HG03460 (cell line): Measurements from ENCODE around the gene PLPP6.

Experiments used
- ATAC-seq: cut with Tn5 transposase; IDR thresholded peaks from one replicate; pipeline ENCODE4 v1.9.1; 2021; ENCODE audit not compliant: unreplicated experiment

PLPP6 gene

DNA sequence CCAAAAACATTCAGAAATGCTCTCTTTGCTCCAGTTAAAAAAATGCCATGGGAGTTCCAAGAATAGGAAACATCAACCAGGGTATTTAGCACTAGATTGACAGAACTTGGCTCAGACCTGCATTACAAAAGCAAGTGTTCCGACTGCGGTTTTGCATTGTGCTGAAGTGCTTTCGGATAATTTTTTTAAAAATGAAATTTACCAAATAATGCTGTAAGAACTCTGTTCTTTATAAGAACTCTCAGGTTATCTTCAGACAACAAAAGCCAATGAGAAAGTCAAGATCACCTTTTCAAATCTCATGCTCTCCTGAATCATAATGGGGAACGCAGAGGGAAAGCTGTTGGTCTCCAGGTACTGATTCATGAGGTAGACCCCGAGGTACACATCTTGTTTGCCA is 483 bp upstream of the PLPP6 start:
- no peak for ATAC-seq

DNA sequence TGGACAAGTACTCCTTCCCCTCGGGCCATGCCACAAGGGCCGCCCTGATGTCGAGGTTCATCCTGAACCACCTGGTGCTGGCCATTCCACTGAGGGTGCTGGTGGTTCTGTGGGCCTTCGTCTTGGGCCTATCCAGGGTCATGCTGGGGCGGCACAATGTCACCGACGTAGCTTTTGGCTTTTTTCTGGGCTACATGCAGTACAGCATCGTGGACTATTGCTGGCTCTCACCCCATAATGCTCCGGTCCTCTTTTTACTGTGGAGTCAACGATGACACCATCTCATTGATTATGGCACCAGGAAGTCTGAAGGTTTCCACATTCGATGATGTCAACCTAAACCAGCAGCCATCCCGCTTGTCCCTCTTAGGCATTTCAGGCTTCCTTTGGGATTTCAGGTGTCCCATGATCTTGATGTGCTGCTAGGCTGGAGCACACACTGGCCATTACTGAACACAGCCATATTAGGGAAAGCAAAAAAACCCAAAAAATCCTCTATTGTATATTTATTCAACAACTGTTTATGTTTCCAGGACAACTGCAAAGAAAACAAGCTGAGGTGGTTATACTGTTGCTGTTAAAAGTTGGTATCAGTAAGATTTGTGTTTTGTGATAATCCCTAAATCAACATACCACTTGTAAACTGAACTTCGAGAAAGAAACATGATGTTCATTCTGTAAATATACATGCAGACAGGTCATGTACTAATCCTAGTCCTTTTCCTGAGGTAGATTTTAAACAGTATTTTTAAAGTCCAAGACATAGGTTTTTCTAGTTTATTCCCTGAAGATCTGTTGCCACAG is 1.1 kb downstream of the PLPP6 start:
- ATAC-seq = no peak

DNA sequence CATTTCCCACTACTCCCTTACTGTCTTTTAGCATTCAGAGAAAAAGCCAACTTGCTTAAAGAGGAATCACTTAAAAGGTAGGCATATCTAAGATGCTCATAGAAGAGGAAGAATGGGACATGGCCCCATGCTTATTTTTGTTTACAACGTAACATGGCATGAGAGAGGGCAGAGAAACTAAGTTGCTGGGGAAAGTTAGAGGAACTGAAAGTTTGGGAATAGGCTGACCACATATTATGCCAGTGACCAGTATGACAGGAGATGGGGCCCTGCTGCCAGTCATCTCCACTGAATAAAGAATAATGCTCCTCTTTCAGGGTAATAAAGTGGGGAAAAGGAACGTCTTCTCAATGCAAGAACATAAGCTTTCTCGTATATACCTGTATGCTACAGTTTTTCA is 1.9 kb downstream of the PLPP6 start:
- ATAC-seq = no peak

GRCh38 chr9:4665357-4665756 is 3.3 kb downstream of the PLPP6 start:
- ATAC-seq = no peak

- no peak for ATAC-seq
Measured at GRCh38 chr9:4666042-4666699, 4.1 kb downstream of the PLPP6 start, which contains the start of gene SPATA6L. TSS of gene SPATA6L (minus strand) at chr9:4666480. CDS start at chr9:4666250, 230 bp downstream.

DNA sequence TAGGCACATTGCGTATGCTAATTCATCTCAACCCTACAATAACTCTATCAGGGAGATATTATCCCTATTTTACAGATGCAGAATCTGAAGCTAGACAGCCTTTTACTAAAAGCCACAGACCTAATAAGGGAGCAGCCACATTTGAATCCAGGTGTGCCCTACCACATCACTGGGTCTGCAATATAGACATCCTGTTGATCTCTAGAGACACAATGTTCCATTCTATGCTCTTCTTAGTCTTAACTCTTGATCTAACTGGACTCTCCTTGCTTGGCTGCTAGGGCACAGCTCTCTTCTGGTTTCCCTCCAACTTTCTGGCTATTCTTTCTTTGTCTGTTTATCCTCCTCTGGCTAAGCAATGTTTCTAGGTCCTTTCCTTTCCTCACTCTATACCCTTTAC is 5.6 kb downstream of the PLPP6 start:
- no peak for ATAC-seq

DNA sequence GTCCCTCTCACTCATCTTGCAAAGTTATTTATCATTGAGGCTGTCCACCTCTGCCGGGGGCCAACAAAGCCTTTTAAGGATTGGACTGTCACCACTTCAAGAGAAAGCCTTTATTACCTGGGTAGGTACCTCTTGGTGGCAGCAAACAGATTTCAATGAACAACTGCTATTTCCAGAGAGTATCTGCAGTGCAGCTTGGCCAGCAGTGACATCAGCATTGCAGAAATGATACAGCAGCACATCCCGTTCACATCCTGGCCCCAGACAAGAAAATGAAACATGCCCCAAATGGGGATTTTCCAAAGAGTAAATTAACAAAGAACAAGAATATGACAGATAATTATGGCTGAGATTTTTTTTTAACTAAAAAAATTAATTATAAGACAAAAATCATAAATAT is 6.5 kb downstream of the PLPP6 start:
- ATAC-seq = no peak

DNA sequence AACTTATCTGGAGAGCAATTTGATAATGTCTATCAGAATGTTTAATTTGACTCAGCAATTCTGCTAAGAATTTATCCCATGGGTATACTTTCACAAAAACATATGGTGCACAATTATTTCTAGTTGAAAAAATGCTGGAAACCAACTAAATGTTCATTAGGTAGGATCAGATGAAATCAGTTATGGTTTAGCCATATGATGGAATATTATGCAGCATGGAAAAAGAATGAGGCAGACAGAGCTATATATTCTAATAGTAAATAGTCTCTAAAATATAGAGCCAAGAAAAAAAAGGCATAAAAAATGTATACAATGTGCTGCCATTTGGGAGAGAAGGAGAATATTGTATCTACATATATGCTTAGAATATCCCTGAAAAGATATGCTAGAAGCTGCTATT is 7.8 kb downstream of the PLPP6 start:
- no peak for ATAC-seq

DNA sequence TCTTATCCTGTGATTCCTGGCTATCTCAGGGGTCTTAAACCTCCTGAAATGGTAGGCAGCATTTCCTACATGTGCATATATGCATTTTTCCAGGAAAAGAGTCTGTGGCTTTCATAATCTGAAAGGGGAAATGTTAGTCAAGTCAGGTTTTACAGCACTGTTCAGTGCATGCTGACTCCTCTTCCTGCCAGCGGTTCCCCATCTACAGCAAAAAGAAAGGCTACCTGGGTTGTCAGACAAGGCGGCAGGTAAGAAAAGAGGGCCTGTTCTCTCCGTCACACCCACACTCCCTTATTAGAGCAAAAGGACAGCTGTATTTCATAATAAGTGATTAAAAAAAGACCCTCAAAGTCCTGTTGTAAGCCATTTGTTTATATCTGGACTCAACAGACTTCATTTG is 8.5 kb downstream of the PLPP6 start:
- no peak for ATAC-seq

- no peak for ATAC-seq
Measured at GRCh38 chr9:4671737-4672136, 9.6 kb downstream of the PLPP6 start.

DNA sequence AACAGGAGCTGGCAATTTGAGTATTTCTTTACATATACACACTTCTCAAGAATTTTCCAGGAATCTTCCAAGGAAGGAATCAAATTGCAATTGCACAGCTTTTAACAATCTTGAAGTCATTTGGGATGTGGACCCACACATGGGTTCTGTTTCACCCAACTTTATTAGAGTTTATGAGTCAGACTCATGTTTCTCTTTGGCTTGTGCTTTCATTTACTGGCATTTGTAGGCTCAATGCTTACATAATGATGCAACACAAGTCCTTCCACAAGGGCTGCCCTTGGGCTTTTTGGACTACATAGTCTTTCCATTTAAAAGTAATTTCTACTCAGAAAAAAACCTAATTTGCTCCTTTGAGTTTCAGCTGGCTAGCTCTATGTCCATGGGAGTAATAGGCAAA is 12.7 kb downstream of the PLPP6 start:
- ATAC-seq = no peak

- ATAC-seq = no peak
Measured at GRCh38 chr9:4677392-4677791, 15.3 kb downstream of the PLPP6 start.

GRCh38 chr9:4678679-4679267 is 16.7 kb downstream of the PLPP6 start:
- ATAC-seq = no peak

DNA sequence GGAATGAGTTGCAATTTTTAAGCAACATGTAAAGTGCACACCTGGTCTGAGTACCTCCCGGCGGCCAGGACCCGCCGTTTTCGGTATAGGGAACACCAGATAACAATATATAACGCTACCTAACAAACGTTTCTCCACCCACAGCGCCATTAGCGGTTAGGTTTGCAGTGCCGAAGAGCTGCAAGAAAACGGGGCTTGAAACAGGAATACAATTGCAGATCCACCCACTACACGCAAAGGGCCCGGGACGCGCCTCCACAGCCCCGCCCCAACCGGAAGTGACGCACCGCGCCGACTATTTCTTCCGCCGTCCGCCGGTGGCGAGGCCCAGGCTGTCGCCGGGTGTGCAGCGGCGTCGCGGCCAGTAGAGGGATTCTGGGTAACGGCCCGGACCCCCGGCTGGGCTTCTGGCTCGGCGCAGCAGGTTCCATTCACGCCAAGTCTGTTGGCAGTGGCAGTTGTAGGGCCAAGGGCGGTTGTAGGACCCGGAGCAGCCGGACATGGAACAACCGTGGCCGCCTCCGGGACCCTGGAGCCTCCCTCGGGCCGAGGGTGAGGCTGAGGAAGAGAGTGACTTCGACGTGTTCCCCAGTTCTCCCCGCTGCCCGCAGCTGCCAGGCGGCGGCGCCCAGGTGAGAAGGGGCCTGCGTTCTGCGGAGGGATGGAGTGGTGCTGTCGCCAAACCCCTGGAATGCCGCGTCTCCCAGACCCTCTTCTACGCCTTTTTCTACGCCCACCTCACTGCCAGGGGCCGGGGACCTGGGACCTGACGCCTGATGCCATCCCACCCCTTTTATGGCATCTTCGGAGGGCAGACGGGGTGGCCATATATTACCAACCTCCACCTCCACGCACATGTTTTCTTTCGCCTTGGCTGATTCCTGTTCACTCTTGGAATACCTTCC is 17.4 kb downstream of the PLPP6 start, which contains the start of gene CDC37L1:
Gene CDC37L1 (plus strand): TSS at position 302 of the 905 bp plus-strand sequence. CDS start 199 bp downstream, at position 501.
- peak; percentile 94 for ATAC-seq

DNA sequence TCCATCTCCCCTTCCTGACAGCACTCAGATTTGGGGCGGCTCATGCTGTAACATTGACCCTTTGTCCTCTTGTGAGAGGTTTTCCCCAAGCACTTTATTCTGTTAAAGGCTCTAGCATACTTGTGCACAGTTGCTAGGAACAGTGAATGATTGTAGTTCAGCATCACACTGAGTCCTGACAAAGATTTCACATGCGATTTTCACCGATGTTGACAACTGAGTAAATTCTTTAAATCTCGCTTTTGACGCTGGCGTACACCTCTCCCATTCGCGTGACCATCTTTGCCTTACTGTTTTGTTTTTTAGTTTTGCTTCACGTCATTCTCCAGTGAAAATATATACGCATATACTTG is 18.1 kb downstream of the PLPP6 start:
- ATAC-seq = no peak

GRCh38 chr9:4680750-4681149 is 18.7 kb downstream of the PLPP6 start:
- ATAC-seq = no peak

- no peak for ATAC-seq
Measured at GRCh38 chr9:4684820-4685219, 22.7 kb downstream of the PLPP6 start.

GRCh38 chr9:4686112-4686511 is 24.0 kb downstream of the PLPP6 start:
- no peak for ATAC-seq

- ATAC-seq = no peak
Measured at GRCh38 chr9:4686584-4686983, 24.5 kb downstream of the PLPP6 start.

GRCh38 chr9:4689021-4689420 is 26.9 kb downstream of the PLPP6 start:
- ATAC-seq = no peak

DNA sequence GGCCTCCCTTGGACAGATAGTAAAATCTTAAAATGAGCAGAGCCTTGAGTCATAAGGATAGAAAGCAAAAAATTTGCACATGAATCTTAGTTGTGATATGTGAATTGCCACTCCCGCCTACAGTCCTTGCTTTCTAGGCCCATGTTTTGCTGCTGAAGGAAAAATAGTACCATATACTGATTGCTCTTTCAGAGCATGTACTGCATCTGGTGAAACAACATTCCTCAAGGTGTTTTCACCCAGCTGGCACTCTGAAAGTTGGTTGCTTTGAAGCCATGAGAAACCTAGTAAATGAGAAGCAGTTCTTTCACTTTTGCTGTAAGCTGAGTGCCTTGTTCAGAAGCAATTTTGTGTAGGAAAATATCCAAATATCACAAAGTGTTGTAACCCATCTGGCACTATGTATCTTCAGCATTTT is 27.6 kb downstream of the PLPP6 start:
- peak; percentile 64 for ATAC-seq
